ENCODE data around the gene C5orf15.

GRCh38 chr5:133906303-133906702 lies 62.1 kb downstream of the C5orf15 start:
- TF ChIP-seq YY1 (IDR thresholded peaks at IDR 0.05; ENCODE audit: low read depth) (no peak), EP300 (IDR thresholded peaks at IDR 0.05; ENCODE audit: borderline replicate concordance) (no peak), EGR1 (IDR thresholded peaks at IDR 0.05) (no peak), CEBPB (IDR thresholded peaks at IDR 0.05) (no peak)
- TF ChIP-seq, protein P1, sequence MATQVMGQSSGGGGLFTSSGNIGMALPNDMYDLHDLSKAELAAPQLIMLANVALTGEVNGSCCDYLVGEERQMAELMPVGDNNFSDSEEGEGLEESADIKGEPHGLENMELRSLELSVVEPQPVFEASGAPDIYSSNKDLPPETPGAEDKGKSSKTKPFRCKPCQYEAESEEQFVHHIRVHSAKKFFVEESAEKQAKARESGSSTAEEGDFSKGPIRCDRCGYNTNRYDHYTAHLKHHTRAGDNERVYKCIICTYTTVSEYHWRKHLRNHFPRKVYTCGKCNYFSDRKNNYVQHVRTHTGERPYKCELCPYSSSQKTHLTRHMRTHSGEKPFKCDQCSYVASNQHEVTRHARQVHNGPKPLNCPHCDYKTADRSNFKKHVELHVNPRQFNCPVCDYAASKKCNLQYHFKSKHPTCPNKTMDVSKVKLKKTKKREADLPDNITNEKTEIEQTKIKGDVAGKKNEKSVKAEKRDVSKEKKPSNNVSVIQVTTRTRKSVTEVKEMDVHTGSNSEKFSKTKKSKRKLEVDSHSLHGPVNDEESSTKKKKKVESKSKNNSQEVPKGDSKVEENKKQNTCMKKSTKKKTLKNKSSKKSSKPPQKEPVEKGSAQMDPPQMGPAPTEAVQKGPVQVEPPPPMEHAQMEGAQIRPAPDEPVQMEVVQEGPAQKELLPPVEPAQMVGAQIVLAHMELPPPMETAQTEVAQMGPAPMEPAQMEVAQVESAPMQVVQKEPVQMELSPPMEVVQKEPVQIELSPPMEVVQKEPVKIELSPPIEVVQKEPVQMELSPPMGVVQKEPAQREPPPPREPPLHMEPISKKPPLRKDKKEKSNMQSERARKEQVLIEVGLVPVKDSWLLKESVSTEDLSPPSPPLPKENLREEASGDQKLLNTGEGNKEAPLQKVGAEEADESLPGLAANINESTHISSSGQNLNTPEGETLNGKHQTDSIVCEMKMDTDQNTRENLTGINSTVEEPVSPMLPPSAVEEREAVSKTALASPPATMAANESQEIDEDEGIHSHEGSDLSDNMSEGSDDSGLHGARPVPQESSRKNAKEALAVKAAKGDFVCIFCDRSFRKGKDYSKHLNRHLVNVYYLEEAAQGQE (IDR thresholded peaks at IDR 0.05; ENCODE audit: low read depth), result no peak
